ENCODE data around the gene OR1L1.

Gene OR1L1

GRCh38 chr9:122661416-122661815 lies at the start of gene OR1L1:
Gene OR1L1 (plus strand): TSS chr9:122661716. CDS start chr9:122661716, 0 bp downstream.
- H3K27me3 ChIP-seq (ENCODE audit: control insufficient read depth, insufficient read depth, low read length), result no peaks in the 10 kb centered on the region; the same call in 1 of the 2 replicates
- no peak for DNase-seq (ENCODE audit: low read depth, low spot score)
- peaks cover 8% of the 10 kb centered on the region for H3K9me3 ChIP-seq (ENCODE audit: control insufficient read depth, insufficient read depth, low read length)
- H3K27ac ChIP-seq (ENCODE audit: low read length), result no peak within 1 kb of the TSS
- H3K4me1 ChIP-seq (ENCODE audit: control insufficient read depth, insufficient read depth, low read length), result no peaks in the 10 kb centered on the region
- WGBS (ENCODE audit: insufficient coverage, insufficient read length), result no CpG with 5 or more reads among the region's 2 CpGs
- H3K4me3 ChIP-seq (ENCODE audit: low read length), result no peak within 1 kb of the TSS
- H3K36me3 ChIP-seq (ENCODE audit: control insufficient read depth, insufficient read depth, low read length), result no peaks in the 10 kb centered on the region

- Histone ChIP-seq H3K9me3 (ENCODE audit: control insufficient read depth, insufficient read depth, low read length) (peaks cover 13% of the 10 kb centered on the region), H3K27ac (ENCODE audit: low read length) (no peak within 1 kb of the TSS), H3K4me3 (ENCODE audit: low read length) (no peak within 1 kb of the TSS), H3K27me3 (ENCODE audit: control insufficient read depth, insufficient read depth, low read length) (no peaks in the 10 kb centered on the region), H3K4me1 (ENCODE audit: control insufficient read depth, insufficient read depth, low read length) (no peaks in the 10 kb centered on the region), H3K36me3 (ENCODE audit: control insufficient read depth, insufficient read depth, low read length) (no peaks in the 10 kb centered on the region)
- DNase-seq (ENCODE audit: low read depth, low spot score), result no peak
- WGBS (ENCODE audit: insufficient coverage, insufficient read length), result no CpG with 5 or more reads among the region's 1 CpG
These were observed 47.2 kb upstream of the OR1L1 start, which contains the start of gene OR1Q1 for GRCh38 chr9:122614362-122614761. Gene OR1Q1 (plus strand): TSS chr9:122614738. CDS start chr9:122614738, 0 bp downstream.

- no peak overlapping the region for H3K4me3 ChIP-seq (ENCODE audit: low read length)
- WGBS (ENCODE audit: insufficient coverage, insufficient read length), result no CpG with 5 or more reads among the region's 7 CpGs
- peaks cover 4% of the 10 kb centered on the region for H3K9me3 ChIP-seq (ENCODE audit: control insufficient read depth, insufficient read depth, low read length)
These were observed 41.5 kb upstream of the OR1L1 start for GRCh38 chr9:122619996-122620395.

GRCh38 chr9:122642226-122642625 lies 19.3 kb upstream of the OR1L1 start:
- no CpG with 5 or more reads among the region's 2 CpGs for WGBS (ENCODE audit: insufficient coverage, insufficient read length)
- Histone ChIP-seq H3K9me3 (ENCODE audit: control insufficient read depth, insufficient read depth, low read length) (peaks cover 11% of the 10 kb centered on the region), H3K4me1 (ENCODE audit: control insufficient read depth, insufficient read depth, low read length) (no peaks in the 10 kb centered on the region), H3K36me3 (ENCODE audit: control insufficient read depth, insufficient read depth, low read length) (no peaks in the 10 kb centered on the region), H3K27me3 (ENCODE audit: control insufficient read depth, insufficient read depth, low read length) (no peaks in the 10 kb centered on the region), H3K4me3 (ENCODE audit: low read length) (no peak overlapping the region), H3K27ac (ENCODE audit: low read length) (no peak overlapping the region)
- DNase-seq (ENCODE audit: low read depth, low spot score), result no peak

More at GRCh38 chr9:122619996-122620395, 41.5 kb upstream of the OR1L1 start:
- no peaks in the 10 kb centered on the region for H3K4me1 ChIP-seq (ENCODE audit: control insufficient read depth, insufficient read depth, low read length)
- H3K27ac ChIP-seq (ENCODE audit: low read length), result no peak overlapping the region
- no peaks in the 10 kb centered on the region for H3K27me3 ChIP-seq (ENCODE audit: control insufficient read depth, insufficient read depth, low read length)
- DNase-seq (ENCODE audit: low read depth, low spot score), result no peak
- no peaks in the 10 kb centered on the region for H3K36me3 ChIP-seq (ENCODE audit: control insufficient read depth, insufficient read depth, low read length)

GRCh38 chr9:122656378-122656777 lies 5.1 kb upstream of the OR1L1 start:
- DNase-seq (ENCODE audit: low read depth, low spot score), result no peak
- Histone ChIP-seq H3K36me3 (ENCODE audit: control insufficient read depth, insufficient read depth, low read length) (no peaks in the 10 kb centered on the region), H3K27ac (ENCODE audit: low read length) (no peak overlapping the region), H3K27me3 (ENCODE audit: control insufficient read depth, insufficient read depth, low read length) (no peaks in the 10 kb centered on the region), H3K4me3 (ENCODE audit: low read length) (no peak overlapping the region), H3K9me3 (ENCODE audit: control insufficient read depth, insufficient read depth, low read length) (peaks cover 3% of the 10 kb centered on the region), H3K4me1 (ENCODE audit: control insufficient read depth, insufficient read depth, low read length) (no peaks in the 10 kb centered on the region)
- no CpG with 5 or more reads among the region's 1 CpG for WGBS (ENCODE audit: insufficient coverage, insufficient read length)

- H3K36me3 ChIP-seq (ENCODE audit: control insufficient read depth, insufficient read depth, low read length), result no peaks in the 10 kb centered on the region
- no peaks in the 10 kb centered on the region for H3K27me3 ChIP-seq (ENCODE audit: control insufficient read depth, insufficient read depth, low read length)
- H3K27ac ChIP-seq (ENCODE audit: low read length), result no peak within 1 kb of the TSS
- no peaks in the 10 kb centered on the region for H3K4me1 ChIP-seq (ENCODE audit: control insufficient read depth, insufficient read depth, low read length)
- DNase-seq (ENCODE audit: low read depth, low spot score), result no peak
- H3K4me3 ChIP-seq (ENCODE audit: low read length), result no peak within 1 kb of the TSS
- no CpG with 5 or more reads among the region's 3 CpGs for WGBS (ENCODE audit: insufficient coverage, insufficient read length)
- peaks cover 5% of the 10 kb centered on the region for H3K9me3 ChIP-seq (ENCODE audit: control insufficient read depth, insufficient read depth, low read length)
These were observed 4.0 kb upstream of the OR1L1 start, which contains the start of gene OR1B1 for GRCh38 chr9:122657527-122657926. Gene OR1B1 (minus strand): TSS chr9:122657627.

GRCh38 chr9:122672481-122672880 lies 11.0 kb downstream of the OR1L1 start:
- H3K36me3 ChIP-seq (ENCODE audit: control insufficient read depth, insufficient read depth, low read length), result no peaks in the 10 kb centered on the region
- no peak overlapping the region for H3K4me3 ChIP-seq (ENCODE audit: low read length)
- no peak for DNase-seq (ENCODE audit: low read depth, low spot score)
- H3K27ac ChIP-seq (ENCODE audit: low read length), result no peak overlapping the region
- peaks cover 2% of the 10 kb centered on the region for H3K9me3 ChIP-seq (ENCODE audit: control insufficient read depth, insufficient read depth, low read length)
- no peaks in the 10 kb centered on the region for H3K27me3 ChIP-seq (ENCODE audit: control insufficient read depth, insufficient read depth, low read length)
- no peaks in the 10 kb centered on the region for H3K4me1 ChIP-seq (ENCODE audit: control insufficient read depth, insufficient read depth, low read length)
- no CpG with 5 or more reads among the region's 2 CpGs for WGBS (ENCODE audit: insufficient coverage, insufficient read length)

- peaks cover 8% of the 10 kb centered on the region for H3K9me3 ChIP-seq (ENCODE audit: control insufficient read depth, insufficient read depth, low read length)
- no peak for DNase-seq (ENCODE audit: low read depth, low spot score)
- no peaks in the 10 kb centered on the region for H3K4me1 ChIP-seq (ENCODE audit: control insufficient read depth, insufficient read depth, low read length)
These were observed 23.3 kb downstream of the OR1L1 start for GRCh38 chr9:122684851-122685250.

GRCh38 chr9:122695696-122696095 lies 34.2 kb downstream of the OR1L1 start:
- H3K9me3 ChIP-seq (ENCODE audit: control insufficient read depth, insufficient read depth, low read length), result peaks cover 1% of the 10 kb centered on the region; the same call in 1 of the 2 replicates
- H3K27ac ChIP-seq (ENCODE audit: low read length), result no peak overlapping the region
- H3K36me3 ChIP-seq (ENCODE audit: control insufficient read depth, insufficient read depth, low read length), result no peaks in the 10 kb centered on the region
- H3K4me3 ChIP-seq (ENCODE audit: low read length), result no peak overlapping the region
- no peaks in the 10 kb centered on the region for H3K27me3 ChIP-seq (ENCODE audit: control insufficient read depth, insufficient read depth, low read length)
- no peaks in the 10 kb centered on the region for H3K4me1 ChIP-seq (ENCODE audit: control insufficient read depth, insufficient read depth, low read length)
- DNase-seq (ENCODE audit: low read depth, low spot score), result no peak
- no CpG with 5 or more reads among the region's 1 CpG for WGBS (ENCODE audit: insufficient coverage, insufficient read length)

More at GRCh38 chr9:122684851-122685250, 23.3 kb downstream of the OR1L1 start:
- no peak overlapping the region for H3K4me3 ChIP-seq (ENCODE audit: low read length)
- no peaks in the 10 kb centered on the region for H3K27me3 ChIP-seq (ENCODE audit: control insufficient read depth, insufficient read depth, low read length)
- H3K27ac ChIP-seq (ENCODE audit: low read length), result no peak overlapping the region
- H3K36me3 ChIP-seq (ENCODE audit: control insufficient read depth, insufficient read depth, low read length), result no peaks in the 10 kb centered on the region

Data from iPS DF 6.9 (cell line).